GM21528 (cell line): Measurements from ENCODE around the gene PBX1.
"Not testable (repeated sequence)": the region's sequence is repeated elsewhere in the genome, so short reads cannot be mapped to it uniquely, and the experiment has no call there.

ENCODE experiments used
- ATAC-seq: cut with Tn5 transposase; IDR thresholded peaks from one replicate; pipeline ENCODE4 v1.9.1; 2021; ENCODE audit warnings: mild to moderate bottlenecking, moderate library complexity; ENCODE audit not compliant: unreplicated experiment, low FRiP score

Gene PBX1

DNA sequence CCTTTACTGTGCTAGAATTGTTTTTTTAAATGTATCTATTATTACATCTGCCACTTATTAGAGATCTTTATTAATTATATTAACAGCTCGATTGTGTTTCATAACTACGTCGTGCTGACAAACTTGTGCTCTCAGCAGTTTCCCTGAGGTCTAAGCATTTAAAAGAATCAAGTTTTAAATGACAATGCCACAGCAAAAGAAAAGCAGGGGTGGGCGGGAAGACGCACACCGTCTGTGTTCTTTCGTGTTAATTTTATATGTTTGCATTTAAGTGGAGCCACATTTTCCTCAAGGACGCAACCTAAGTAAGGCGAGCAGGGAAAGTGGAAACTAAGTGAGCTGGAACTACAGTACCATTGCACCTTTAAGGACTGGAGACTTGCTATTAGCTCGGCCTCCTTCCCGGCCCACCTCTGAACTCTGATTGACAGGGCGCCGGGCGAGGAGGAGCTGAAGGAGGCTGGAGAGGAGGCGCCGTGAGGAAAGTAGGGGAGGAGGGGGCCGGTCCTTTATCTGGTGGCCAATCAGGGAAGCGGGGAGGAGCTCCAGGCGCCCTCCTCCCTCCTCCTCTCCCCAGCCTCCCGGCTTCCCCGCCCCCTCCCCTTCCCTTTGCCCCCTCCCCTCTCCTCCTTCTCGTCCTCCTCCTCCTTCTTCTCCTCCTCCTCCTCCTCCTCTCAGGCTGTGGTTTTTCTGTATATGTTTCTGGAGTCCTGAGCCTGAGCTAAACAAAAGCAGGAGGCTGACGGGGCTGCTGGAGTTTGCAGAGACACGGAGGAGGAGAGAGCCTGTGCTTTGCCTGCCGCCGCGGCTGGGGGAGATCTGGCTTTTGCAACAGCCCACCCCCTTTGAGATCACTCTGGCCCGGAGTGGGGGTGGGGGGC lies at the start of gene PBX1:
PBX1 (plus strand) TSS at position 724 of the 881 bp plus-strand sequence.
- ATAC-seq = peak; percentile 100

DNA sequence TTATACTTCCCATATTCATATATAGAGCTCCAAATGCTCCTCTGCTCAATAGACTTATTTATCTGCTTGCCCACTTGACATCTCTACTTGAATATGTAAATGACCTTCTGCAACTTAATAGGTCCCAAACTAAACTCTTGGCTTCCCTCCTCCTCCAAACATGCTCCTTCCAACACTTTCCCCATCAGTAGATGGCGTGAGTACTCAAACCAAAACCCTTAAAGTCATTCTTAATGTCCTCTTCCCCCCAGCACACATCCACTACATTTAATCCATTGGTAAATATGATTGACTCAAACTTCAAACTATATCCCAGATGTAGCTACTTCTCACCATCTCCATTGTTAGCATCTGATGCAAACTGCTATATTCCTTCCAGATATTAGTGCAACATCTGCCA lies 48.5 kb upstream of the PBX1 start:
- no peak for ATAC-seq

DNA sequence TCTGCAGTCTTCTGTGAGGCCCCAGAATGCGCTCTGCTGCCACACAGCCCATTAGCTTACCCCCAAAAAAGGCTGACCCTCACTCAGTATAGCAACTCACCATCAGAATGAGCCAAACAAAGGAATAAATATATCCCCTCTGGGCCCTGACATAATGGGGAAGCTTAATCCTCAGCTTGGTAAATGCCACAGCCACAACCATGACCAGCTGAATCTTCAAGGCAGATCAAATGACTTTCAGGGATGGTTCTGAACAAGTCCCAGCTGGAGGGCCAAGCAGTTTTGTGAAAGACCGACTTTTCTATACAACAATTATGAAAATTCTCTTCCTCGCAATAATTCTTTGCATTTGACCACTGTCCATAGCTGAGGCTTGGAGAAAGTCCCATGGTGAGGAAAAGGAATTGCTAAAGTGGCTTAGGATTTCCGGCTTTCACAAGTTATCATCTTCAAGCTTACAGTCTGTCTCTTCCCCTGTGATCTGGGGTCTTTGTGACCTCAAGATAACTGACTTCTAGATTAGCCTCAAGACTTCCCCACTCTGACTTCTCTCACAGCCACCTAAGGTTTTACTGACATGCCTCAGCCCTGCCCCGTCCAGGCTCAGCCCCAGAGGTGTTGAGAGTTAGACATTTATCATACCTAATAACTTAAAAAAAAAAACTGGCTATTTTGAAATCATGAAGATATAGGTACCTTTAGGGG lies 47.8 kb upstream of the PBX1 start:
- ATAC-seq = no peak

GRCh38 chr1:164515231-164515630 lies 43.8 kb upstream of the PBX1 start:
- ATAC-seq = no peak

- ATAC-seq = no peak
These were observed 43.2 kb upstream of the PBX1 start for GRCh38 chr1:164515711-164516331.

DNA sequence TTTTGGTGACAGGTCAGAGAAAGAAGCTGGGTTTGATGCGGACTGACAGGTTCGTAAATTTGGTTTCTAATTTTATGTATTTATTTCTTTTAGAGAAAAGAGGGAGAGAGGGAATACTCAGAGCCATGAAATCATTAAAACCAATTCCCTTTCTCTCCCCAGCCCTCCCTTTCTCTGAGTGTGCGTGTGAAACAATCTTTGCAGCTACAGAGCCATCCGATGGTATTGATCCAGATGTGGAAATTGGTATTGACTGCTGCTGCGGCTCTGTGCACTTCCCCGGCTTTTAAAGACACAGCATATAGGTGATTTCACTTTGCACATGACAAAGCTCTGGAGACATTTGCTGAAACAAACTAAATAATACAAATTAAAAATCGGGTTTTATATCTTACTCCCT lies 42.4 kb upstream of the PBX1 start:
- ATAC-seq = no peak

- no peak for ATAC-seq
These were observed 40.2 kb upstream of the PBX1 start for GRCh38 chr1:164518692-164519332.

- no peak for ATAC-seq
These were observed 39.6 kb upstream of the PBX1 start for GRCh38 chr1:164519426-164519825.

- ATAC-seq = no peak
These were observed 34.2 kb upstream of the PBX1 start for GRCh38 chr1:164524810-164525209.

DNA sequence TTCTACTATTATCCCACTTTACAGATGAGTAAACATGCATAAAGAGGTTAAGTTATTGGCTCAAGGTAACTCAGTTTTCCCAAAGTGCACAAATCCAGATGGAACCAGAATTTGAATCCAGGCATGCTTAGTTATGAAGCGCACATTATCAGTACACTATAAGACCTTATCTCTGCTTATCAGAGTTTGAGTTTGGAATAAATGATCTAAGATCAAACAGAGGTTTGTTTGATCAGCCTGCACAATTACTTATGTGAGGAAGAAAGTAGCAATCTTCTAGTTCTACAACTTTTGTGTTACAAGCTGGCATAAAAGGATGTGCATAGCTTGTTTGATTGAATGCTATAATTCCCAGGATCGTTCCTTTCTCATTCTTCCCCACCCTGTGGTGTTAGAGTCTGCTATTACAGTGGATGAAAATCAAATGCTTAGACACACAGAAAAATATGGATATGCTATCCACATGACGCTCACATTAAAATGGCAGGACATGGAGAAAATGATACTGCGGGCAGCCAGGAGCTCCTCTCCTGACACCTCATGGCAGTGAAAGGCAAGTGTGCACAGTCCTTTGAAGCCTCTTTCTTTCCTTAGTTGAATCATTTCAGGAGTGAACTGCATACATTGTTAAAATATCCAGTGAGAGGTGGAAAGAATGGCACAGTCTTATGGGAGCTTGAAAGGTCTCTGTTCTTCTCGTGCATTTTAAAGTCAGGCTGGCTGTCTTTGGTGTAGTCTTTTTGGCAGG lies 23.9 kb upstream of the PBX1 start:
- no peak for ATAC-seq

DNA sequence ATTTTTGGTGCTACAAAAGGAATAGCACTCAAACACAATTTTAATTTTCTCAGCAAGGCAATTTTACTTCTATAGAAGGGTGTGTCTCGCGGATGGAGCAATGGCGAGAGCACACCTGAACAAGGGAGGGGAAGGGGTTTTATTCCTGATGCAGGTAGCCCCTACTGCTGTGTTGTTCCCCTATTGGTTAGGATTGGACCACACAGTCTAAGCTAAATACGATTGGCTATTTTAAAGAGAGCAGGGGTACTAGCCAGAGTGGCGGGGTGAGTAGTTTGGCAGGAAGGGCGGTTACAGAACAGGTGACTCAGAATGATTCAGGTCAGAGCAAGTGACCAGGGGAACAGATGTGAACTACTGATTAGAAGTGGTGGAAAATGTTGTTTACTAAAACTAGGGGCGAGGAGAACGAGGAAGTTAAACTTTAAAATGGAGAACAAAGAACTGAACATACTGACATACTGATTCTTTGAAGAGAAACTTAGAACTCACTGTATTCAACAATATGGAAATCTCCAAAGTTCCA lies 6.5 kb upstream of the PBX1 start:
- ATAC-seq = not testable (repeated sequence)

GRCh38 chr1:164557270-164557669 lies 1.7 kb upstream of the PBX1 start:
- ATAC-seq = no peak

DNA sequence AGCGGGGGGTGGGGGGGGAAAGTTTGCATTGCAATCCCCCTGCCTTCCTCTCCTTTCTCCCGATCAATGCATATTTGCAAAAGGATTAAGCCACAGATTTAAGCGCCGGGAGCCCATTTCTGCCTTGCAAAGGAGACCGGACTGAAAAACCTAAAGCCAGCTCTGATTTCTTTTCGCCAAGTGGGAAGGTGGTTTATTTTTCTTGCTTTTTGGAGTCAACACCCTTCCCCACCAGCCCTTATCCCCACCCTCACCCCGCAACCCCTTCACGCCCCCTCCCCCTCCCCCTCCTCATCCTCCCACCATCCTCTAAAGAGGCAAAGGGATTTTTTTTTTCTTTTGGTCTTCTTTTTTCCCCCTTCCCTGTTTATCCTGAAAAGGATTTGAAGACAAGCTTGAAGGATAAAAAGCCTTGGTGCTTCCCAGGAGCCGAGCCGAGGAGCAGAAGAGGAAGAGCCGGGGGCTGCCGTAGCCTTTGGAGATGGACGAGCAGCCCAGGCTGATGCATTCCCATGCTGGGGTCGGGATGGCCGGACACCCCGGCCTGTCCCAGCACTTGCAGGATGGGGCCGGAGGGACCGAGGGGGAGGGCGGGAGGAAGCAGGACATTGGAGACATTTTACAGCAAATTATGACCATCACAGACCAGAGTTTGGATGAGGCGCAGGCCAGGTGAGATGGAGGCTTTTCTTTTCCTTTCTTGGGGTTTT lies 513 bp downstream of the PBX1 start:
- ATAC-seq = no peak

DNA sequence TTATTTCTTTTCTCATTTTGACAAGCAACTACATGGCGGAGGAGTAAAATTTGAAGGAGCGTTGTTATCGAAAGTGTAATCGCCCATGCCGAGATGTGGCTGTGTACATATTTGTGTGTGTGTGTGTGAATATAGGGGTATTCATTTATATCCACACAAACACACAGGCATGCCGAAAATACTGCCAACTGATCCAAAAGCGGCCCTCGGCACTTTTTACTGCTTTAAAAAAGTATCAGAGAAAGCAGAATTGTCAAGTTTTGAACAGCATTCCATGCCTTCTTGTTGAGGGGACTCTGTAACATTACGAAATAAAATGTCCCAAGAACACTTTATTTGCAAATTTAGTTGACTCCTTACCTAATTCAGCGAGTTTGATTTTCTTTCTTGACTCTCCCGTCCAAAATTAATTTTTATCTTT lies 1.1 kb downstream of the PBX1 start:
- ATAC-seq = no peak

DNA sequence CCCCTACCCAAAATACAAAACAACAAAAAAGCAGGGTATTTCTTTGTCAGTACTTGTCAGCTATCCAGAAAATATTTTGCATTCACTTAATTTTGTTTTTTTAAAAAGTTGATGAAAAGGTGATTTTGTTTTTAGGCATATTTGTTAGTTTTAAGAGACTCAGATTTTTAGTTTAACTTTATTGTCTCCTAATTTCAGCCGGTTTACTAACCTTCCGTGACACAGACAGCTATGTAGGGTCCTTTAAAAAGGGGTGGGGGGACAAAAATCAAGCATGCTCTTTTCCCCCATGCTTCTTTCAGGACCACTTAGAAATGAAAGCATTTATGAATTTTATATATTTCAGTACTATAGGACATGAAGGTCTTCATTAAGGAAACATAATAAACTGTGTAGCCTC lies 1.6 kb downstream of the PBX1 start:
- ATAC-seq = no peak

- no peak for ATAC-seq
These were observed 2.0 kb downstream of the PBX1 start for GRCh38 chr1:164561007-164561406.

DNA sequence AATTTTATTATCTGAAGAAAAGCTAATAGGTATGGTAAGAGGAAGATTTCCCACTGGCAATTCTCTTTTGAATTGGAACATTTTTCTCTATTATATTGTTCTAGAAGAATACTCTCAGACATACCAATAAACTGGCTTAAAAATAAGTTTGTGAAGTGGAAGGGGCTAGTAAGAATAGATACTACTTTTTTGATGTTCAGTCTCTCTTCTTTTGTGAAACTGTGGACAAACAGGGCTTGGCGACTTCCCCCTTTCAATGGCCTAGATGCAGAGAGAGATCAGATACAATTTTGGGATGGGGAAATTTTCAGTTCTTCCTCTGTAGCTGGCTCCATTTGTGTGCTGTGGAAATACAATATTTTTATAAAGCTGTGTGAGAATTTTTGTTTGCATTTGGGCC lies 2.5 kb downstream of the PBX1 start:
- ATAC-seq = no peak

GRCh38 chr1:164562061-164562460 lies 3.1 kb downstream of the PBX1 start:
- no peak for ATAC-seq

DNA sequence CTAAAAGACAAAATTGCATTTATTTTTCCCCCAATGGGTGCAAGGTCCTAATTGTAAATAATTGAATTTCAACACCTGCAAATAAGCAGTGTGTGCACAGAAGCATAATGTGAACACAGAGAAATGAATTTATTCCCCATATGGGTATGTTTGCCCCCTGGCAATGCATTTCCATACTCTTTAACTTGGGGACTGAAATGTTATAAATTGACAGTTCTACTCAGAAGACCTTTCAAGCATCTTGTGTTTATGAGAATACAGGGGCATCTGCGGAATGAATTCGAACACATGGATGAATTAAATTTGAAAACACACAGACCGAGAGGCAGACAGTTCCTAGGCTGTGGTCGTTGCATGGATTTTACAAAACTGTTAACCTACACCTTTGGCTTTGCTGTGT lies 3.5 kb downstream of the PBX1 start:
- ATAC-seq = no peak
